ENCODE measurements around the gene IFI27L2. TPM values are rescaled to one million over a fixed set of nuclear protein-coding genes. Genes with fewer than 3 reads are reported as not detected.

The IFI27L2 gene
- total RNA-seq, 5 donors from 2014 or later (not counting 1 experiment from before 2014, with no cell fraction given): 18.2 to 37.4 (median 27.7) TPM

- Histone ChIP-seq H3K9me3 (no peaks in the 10 kb centered on the region), H3K36me3 (ENCODE audit: control insufficient read depth in 2 of 2, extremely low read depth in 1 of 2, insufficient read depth in 1 of 2, low read length in 1 of 2) (no peaks in the 10 kb centered on the region), H3K27ac (ENCODE audit: low read length) (no peak overlapping the region), H3K27me3 (replicated peaks in 1 of 2; ENCODE audit: control insufficient read depth in 2 of 2, extremely low read depth in 1 of 2, insufficient read depth in 2 of 2, low read length in 1 of 2) (peaks cover 0 to 8% of the 10 kb centered on the region in 2 experiments), H3K4me1 (ENCODE audit: control insufficient read depth in 1 of 2, extremely low read depth in 1 of 2, insufficient read depth in 2 of 2, low read length in 2 of 2) (no peaks in the 10 kb centered on the region), H3K4me3 (ENCODE audit: control insufficient read depth in 1 of 2, extremely low read depth in 1 of 2, low read length in 1 of 2) (no peak overlapping the region)
- no peaks in the 10 kb centered on the region for H3K9me3 Mint-ChIP-seq
- no CpG with 5 or more reads among the region's 2 CpGs for WGBS (ENCODE audit: insufficient coverage)
- no peaks in the 10 kb centered on the region for H3K4me1 Mint-ChIP-seq
- peaks cover 0 to 2% of the 10 kb centered on the region in 2 donors for H3K27me3 Mint-ChIP-seq
- DNase-seq: no peak
- POLR2A ChIA-PET: no interaction called here
- H3K4me3 Mint-ChIP-seq: no peak overlapping the region
- no peaks in the 10 kb centered on the region for H3K36me3 Mint-ChIP-seq
- no peak overlapping the region for H3K27ac Mint-ChIP-seq
- CTCF ChIA-PET: no interaction called here
- no peak for ATAC-seq (replicated peaks in 1 of 4)
These were observed 19.5 kb downstream of the IFI27L2 start for GRCh38 chr14:94109915-94110250.

GRCh38 chr14:94104731-94105130 lies 24.7 kb downstream of the IFI27L2 start:
- POLR2A ChIA-PET: no interaction called here

GRCh38 chr14:94103554-94104150 lies 25.8 kb downstream of the IFI27L2 start:
- Mint-ChIP-seq H3K9me3 (no peaks in the 10 kb centered on the region), H3K27me3 (no peaks in the 10 kb centered on the region), H3K4me3 (no peak overlapping the region), H3K27ac (no peak overlapping the region), H3K4me1 (no peaks in the 10 kb centered on the region), H3K36me3 (no peaks in the 10 kb centered on the region)
- Histone ChIP-seq H3K27ac (ENCODE audit: low read length) (no peak overlapping the region), H3K36me3 (ENCODE audit: control insufficient read depth in 2 of 2, extremely low read depth in 1 of 2, insufficient read depth in 1 of 2, low read length in 1 of 2) (peaks cover 0 to 2% of the 10 kb centered on the region in 2 donors), H3K4me3 (ENCODE audit: control insufficient read depth in 1 of 2, extremely low read depth in 1 of 2, low read length in 1 of 2) (no peak overlapping the region), H3K9me3 (no peaks in the 10 kb centered on the region), H3K27me3 (replicated peaks in 1 of 2; ENCODE audit: control insufficient read depth in 2 of 2, extremely low read depth in 1 of 2, insufficient read depth in 2 of 2, low read length in 1 of 2) (no peaks in the 10 kb centered on the region), H3K4me1 (ENCODE audit: control insufficient read depth in 1 of 2, extremely low read depth in 1 of 2, insufficient read depth in 2 of 2, low read length in 2 of 2) (no peaks in the 10 kb centered on the region)
- ATAC-seq (replicated peaks in 1 of 4) (no peak), DNase-seq (no peak)
- 100% methylated on average over 5 of the region's 7 CpGs for WGBS (ENCODE audit: insufficient coverage)
- CTCF ChIA-PET: interaction anchor here in 1 of 2 donors (0.7 kb wide), 1 partner anchor 86 kb away, joined by 4 read pairs; no protein-coding TSS in a partner anchor
- POLR2A ChIA-PET: no interaction called here

More at GRCh38 chr14:94104731-94105130, 24.7 kb downstream of the IFI27L2 start:
- Mint-ChIP-seq H3K27ac (no peak overlapping the region), H3K36me3 (no peaks in the 10 kb centered on the region), H3K27me3 (no peaks in the 10 kb centered on the region), H3K4me1 (no peaks in the 10 kb centered on the region), H3K9me3 (no peaks in the 10 kb centered on the region), H3K4me3 (no peak overlapping the region)
- H3K4me1 ChIP-seq (ENCODE audit: control insufficient read depth in 1 of 2, extremely low read depth in 1 of 2, insufficient read depth in 2 of 2, low read length in 2 of 2): no peaks in the 10 kb centered on the region
- H3K9me3 ChIP-seq: no peaks in the 10 kb centered on the region
- ATAC-seq (replicated peaks in 1 of 4) (no peak), DNase-seq (no peak)
- H3K27me3 ChIP-seq (replicated peaks in 1 of 2; ENCODE audit: control insufficient read depth in 2 of 2, extremely low read depth in 1 of 2, insufficient read depth in 2 of 2, low read length in 1 of 2): no peaks in the 10 kb centered on the region
- H3K27ac ChIP-seq (ENCODE audit: low read length): no peak overlapping the region
- peaks cover 0 to 2% of the 10 kb centered on the region in 2 donors for H3K36me3 ChIP-seq (ENCODE audit: control insufficient read depth in 2 of 2, extremely low read depth in 1 of 2, insufficient read depth in 1 of 2, low read length in 1 of 2)
- CTCF ChIA-PET: no interaction called here
- H3K4me3 ChIP-seq (ENCODE audit: control insufficient read depth in 1 of 2, extremely low read depth in 1 of 2, low read length in 1 of 2): no peak overlapping the region
- 91% methylated on average over 6 of the region's 10 CpGs for WGBS (ENCODE audit: insufficient coverage)

GRCh38 chr14:94102768-94103482 lies 26.5 kb downstream of the IFI27L2 start:
- DNase-seq (no peak), ATAC-seq (replicated peaks in 1 of 4) (no peak)
- CTCF ChIA-PET: interaction anchor here in 1 of 2 donors (0.6 to 0.7 kb wide), 2 partner anchors 29 to 85 kb away, joined by 3 to 4 read pairs; no protein-coding TSS in a partner anchor
- no peak overlapping the region for H3K27ac ChIP-seq (ENCODE audit: low read length)
- H3K27me3 Mint-ChIP-seq: no peaks in the 10 kb centered on the region
- no peak overlapping the region for H3K27ac Mint-ChIP-seq
- no peaks in the 10 kb centered on the region for H3K36me3 Mint-ChIP-seq
- no peaks in the 10 kb centered on the region for H3K27me3 ChIP-seq (replicated peaks in 1 of 2; ENCODE audit: control insufficient read depth in 2 of 2, extremely low read depth in 1 of 2, insufficient read depth in 2 of 2, low read length in 1 of 2)
- H3K4me3 ChIP-seq (ENCODE audit: control insufficient read depth in 1 of 2, extremely low read depth in 1 of 2, low read length in 1 of 2): no peak overlapping the region
- no peaks in the 10 kb centered on the region for H3K4me1 ChIP-seq (ENCODE audit: control insufficient read depth in 1 of 2, extremely low read depth in 1 of 2, insufficient read depth in 2 of 2, low read length in 2 of 2)
- no peak overlapping the region for H3K4me3 Mint-ChIP-seq
- no peaks in the 10 kb centered on the region for H3K4me1 Mint-ChIP-seq
- POLR2A ChIA-PET: no interaction called here
- 96% methylated on average over 6 of the region's 8 CpGs for WGBS (ENCODE audit: insufficient coverage)
- no peaks in the 10 kb centered on the region for H3K9me3 ChIP-seq
- peaks cover 0 to 2% of the 10 kb centered on the region in 2 donors for H3K36me3 ChIP-seq (ENCODE audit: control insufficient read depth in 2 of 2, extremely low read depth in 1 of 2, insufficient read depth in 1 of 2, low read length in 1 of 2)
- H3K9me3 Mint-ChIP-seq: no peaks in the 10 kb centered on the region

- no peaks in the 10 kb centered on the region for H3K4me1 ChIP-seq (ENCODE audit: control insufficient read depth in 1 of 2, extremely low read depth in 1 of 2, insufficient read depth in 2 of 2, low read length in 2 of 2)
- Mint-ChIP-seq H3K36me3 (peaks cover 7% of the 10 kb centered on the region), H3K9me3 (no peaks in the 10 kb centered on the region), H3K4me3 (no peak overlapping the region), H3K27me3 (no peaks in the 10 kb centered on the region), H3K27ac (no peak overlapping the region), H3K4me1 (no peaks in the 10 kb centered on the region)
- H3K4me3 ChIP-seq (ENCODE audit: control insufficient read depth in 1 of 2, extremely low read depth in 1 of 2, low read length in 1 of 2): no peak overlapping the region
- CTCF ChIA-PET: no interaction called here
- H3K27me3 ChIP-seq (replicated peaks in 1 of 2; ENCODE audit: control insufficient read depth in 2 of 2, extremely low read depth in 1 of 2, insufficient read depth in 2 of 2, low read length in 1 of 2): no peaks in the 10 kb centered on the region
- POLR2A ChIA-PET: no interaction called here
- H3K27ac ChIP-seq (ENCODE audit: low read length): no peak overlapping the region
- WGBS (ENCODE audit: insufficient coverage): 100% methylated on average over 8 of the region's 10 CpGs
- ATAC-seq (replicated peaks in 1 of 4): no peak
- no peaks in the 10 kb centered on the region for H3K9me3 ChIP-seq
- H3K36me3 ChIP-seq (ENCODE audit: control insufficient read depth in 2 of 2, extremely low read depth in 1 of 2, insufficient read depth in 1 of 2, low read length in 1 of 2): peaks cover 0 to 7% of the 10 kb centered on the region in 2 donors
- DNase-seq: no peak
These were observed 27.7 kb downstream of the IFI27L2 start for GRCh38 chr14:94101748-94102147.

- Mint-ChIP-seq H3K4me1 (no peaks in the 10 kb centered on the region), H3K36me3 (peaks cover 7% of the 10 kb centered on the region), H3K4me3 (no peak overlapping the region), H3K9me3 (no peaks in the 10 kb centered on the region), H3K27ac (no peak overlapping the region), H3K27me3 (no peaks in the 10 kb centered on the region)
- ATAC-seq (replicated peaks in 1 of 4) (no peak), DNase-seq (no peak)
- H3K36me3 ChIP-seq (ENCODE audit: control insufficient read depth in 2 of 2, extremely low read depth in 1 of 2, insufficient read depth in 1 of 2, low read length in 1 of 2): peaks cover 0 to 7% of the 10 kb centered on the region in 2 donors
- H3K27ac ChIP-seq (ENCODE audit: low read length): no peak overlapping the region
- 93% methylated on average over 2 of the region's 4 CpGs for WGBS (ENCODE audit: insufficient coverage)
- no peaks in the 10 kb centered on the region for H3K27me3 ChIP-seq (replicated peaks in 1 of 2; ENCODE audit: control insufficient read depth in 2 of 2, extremely low read depth in 1 of 2, insufficient read depth in 2 of 2, low read length in 1 of 2)
- CTCF ChIA-PET: no interaction called here
- H3K4me1 ChIP-seq (ENCODE audit: control insufficient read depth in 1 of 2, extremely low read depth in 1 of 2, insufficient read depth in 2 of 2, low read length in 2 of 2): no peaks in the 10 kb centered on the region
- POLR2A ChIA-PET: no interaction called here
- H3K4me3 ChIP-seq (ENCODE audit: control insufficient read depth in 1 of 2, extremely low read depth in 1 of 2, low read length in 1 of 2): no peak overlapping the region
- no peaks in the 10 kb centered on the region for H3K9me3 ChIP-seq
These were observed 28.6 kb downstream of the IFI27L2 start for GRCh38 chr14:94100847-94101246.

Data from T-cell (primary cell).